H1 (cell line): ENCODE measurements around the gene C1orf56. TPM values are rescaled to one million over a fixed set of nuclear protein-coding genes. Genes with fewer than 3 reads are reported as not detected.

Experiments
- CTCF ChIA-PET: fragments of 300-600 bp; sonication (Branson Sonifier 250); formaldehyde crosslinking; loops from one replicate; lab custom pipeline; 2021; ENCODE audit not compliant: partially characterized antibody; lab: Charles Lee
- POLR2A ChIA-PET: fragments of 300-600 bp; sonication (Branson Sonifier 250); formaldehyde crosslinking; loops from one replicate; lab custom pipeline; 2021; ENCODE audit warnings: inconsistent platforms; ENCODE audit not compliant: partially characterized antibody; lab: Charles Lee
- DNase-seq, 2 experiments: peaks; one replicate each; pipeline versions ENCODE4 v3.0.0 to v3.0.0-alpha.2; 2010 to 2022; ENCODE audit warnings: low spot score in 2 of 2, low read depth in 1 of 2, mixed read lengths in 1 of 2
- FAIRE-seq: peaks from 2 replicates; lab custom pipeline; 2011; peaks lifted over from hg19 to GRCh38; lab: Jason Lieb, UNC
- H2AFZ ChIP-seq: 2 replicates; pipeline ENCODE4 v1.8.1; 2012; ENCODE audit warnings: low read length, inconsistent platforms
- H2AK5ac ChIP-seq: 2 replicates; pipeline ENCODE4 v1.6.1; 2013; ENCODE audit warnings: low read depth, low read length
- H2BK120ac ChIP-seq: replicated peaks from 2 replicates; pipeline ENCODE3; 2013; ENCODE audit warnings: low read depth, low read length, inconsistent platforms
- H2BK12ac ChIP-seq: 2 replicates; pipeline ENCODE4 v1.6.1; 2013; ENCODE audit warnings: low read depth, low read length
- H2BK15ac ChIP-seq: 2 replicates; pipeline ENCODE4 v1.6.1; 2013; ENCODE audit warnings: low read length
- H2BK20ac ChIP-seq: 2 replicates; pipeline ENCODE4 v1.6.1; 2013; ENCODE audit warnings: low read length
- H2BK5ac ChIP-seq: 2 replicates; pipeline ENCODE4 v1.6.1; 2013; ENCODE audit warnings: low read depth, low read length
- H3K14ac ChIP-seq: 2 replicates; pipeline ENCODE4 v1.6.1; 2013; ENCODE audit warnings: inconsistent platforms; ENCODE audit not compliant: insufficient read length
- H3K18ac ChIP-seq: 2 replicates; pipeline ENCODE4 v1.6.1; 2013; ENCODE audit warnings: low read length; ENCODE audit errors: extremely low read depth
- H3K23ac ChIP-seq: 2 replicates; pipeline ENCODE4 v1.6.1; 2013; ENCODE audit warnings: inconsistent platforms; ENCODE audit not compliant: insufficient read length
- H3K23me2 ChIP-seq: 2 replicates; pipeline ENCODE4 v1.6.1; 2013; ENCODE audit warnings: low read depth, low read length
- H3K27ac ChIP-seq: 2 replicates; pipeline ENCODE4 v1.6.1; 2011; ENCODE audit warnings: low read depth, low read length, inconsistent platforms
- H3K27me3 ChIP-seq, 4 experiments: replicated peaks in 1 of 4; 1 replicate in 1 of 4; 2 replicates in 3 of 4; pipeline versions ENCODE4 v1.6.1 to v1.8.1; 2011 to 2013; ENCODE audit warnings: low read length in 3 of 4, mild to moderate bottlenecking in 3 of 4, inconsistent platforms in 2 of 4, mixed read lengths in 2 of 4, moderate library complexity in 1 of 4; ENCODE audit not compliant: control insufficient read depth in 3 of 4, insufficient read depth in 3 of 4; ENCODE audit errors: extremely low read depth in 1 of 4
- H3K36me3 ChIP-seq, 4 experiments: 2 replicates each; pipeline versions ENCODE4 v1.6.1 to v1.8.1; 2011 to 2013; ENCODE audit warnings: mild to moderate bottlenecking in 4 of 4, low read length in 3 of 4, moderate library complexity in 2 of 4, control low read depth in 1 of 4, inconsistent platforms in 1 of 4; ENCODE audit not compliant: insufficient read depth in 4 of 4, control insufficient read depth in 2 of 4
- H3K4ac ChIP-seq: replicated peaks from 2 replicates; pipeline ENCODE3; 2013; ENCODE audit warnings: low read length, low read depth, mixed read lengths, inconsistent platforms; ENCODE audit not compliant: insufficient read length
- H3K4me1 ChIP-seq, 4 experiments: replicated peaks in 1 of 4; 1 replicate in 1 of 4; 2 replicates in 3 of 4; pipeline versions ENCODE4 v1.6.1 to v1.8.1; 2011 to 2013; ENCODE audit warnings: low read length in 3 of 4, inconsistent platforms in 2 of 4, mixed read lengths in 1 of 4; ENCODE audit not compliant: insufficient read depth in 4 of 4, control insufficient read depth in 3 of 4
- H3K4me2 ChIP-seq, 2 experiments: 2 replicates each; pipeline versions ENCODE4 v1.6.1 to v1.8.1; 2011 to 2013; ENCODE audit warnings: low read depth in 2 of 2, low read length in 2 of 2, control low read depth in 1 of 2, inconsistent platforms in 1 of 2, mild to moderate bottlenecking in 1 of 2; ENCODE audit not compliant: insufficient read depth in 1 of 2
- H3K4me3 ChIP-seq, 4 experiments: fragments of 200-600, 300-600 bp in 1 of 4; sonication (generic), shearing (Covaris generic), sonication (Bioruptor Twin) in 1 of 4; 2 replicates each; pipeline versions ENCODE4 v1.5.1 to v1.8.1; 2011 to 2016; ENCODE audit warnings: low read length in 4 of 4, low read depth in 3 of 4, control low read depth in 2 of 4, inconsistent platforms in 2 of 4, mild to moderate bottlenecking in 2 of 4, mixed read lengths in 1 of 4, moderate library complexity in 1 of 4; ENCODE audit not compliant: insufficient read depth in 2 of 4; ENCODE audit errors: extremely low read depth in 1 of 4
- H3K56ac ChIP-seq: replicated peaks from 2 replicates; pipeline ENCODE3; 2013; ENCODE audit warnings: low read depth, mild to moderate bottlenecking, mixed read lengths, low read length, inconsistent platforms; ENCODE audit not compliant: insufficient read length
- H3K79me1 ChIP-seq: 2 replicates; pipeline ENCODE4 v1.6.1; 2013; ENCODE audit warnings: low read depth, low read length, control low read depth
- H3K79me2 ChIP-seq, 2 experiments: 2 replicates each; pipeline versions ENCODE4 v1.6.1 to v1.8.1; 2012 to 2013; ENCODE audit warnings: low read length in 2 of 2, mild to moderate bottlenecking in 2 of 2, inconsistent platforms in 1 of 2; ENCODE audit not compliant: insufficient read depth in 2 of 2, control insufficient read depth in 1 of 2
- H3K9ac ChIP-seq, 4 experiments: replicated peaks in 1 of 4; 1 replicate in 1 of 4; 2 replicates in 3 of 4; pipeline versions ENCODE4 v1.6.1 to v1.8.1; 2011 to 2013; ENCODE audit warnings: low read depth in 3 of 4, low read length in 3 of 4, control low read depth in 2 of 4, mild to moderate bottlenecking in 2 of 4, moderate library complexity in 2 of 4, inconsistent platforms in 1 of 4; ENCODE audit errors: extremely low read depth in 1 of 4
- H3K9me3 ChIP-seq, 2 experiments: 2 replicates each; pipeline versions ENCODE4 v1.6.1 to v1.8.1; 2012 to 2013; ENCODE audit warnings: mild to moderate bottlenecking in 2 of 2, moderate library complexity in 2 of 2, control low read depth in 1 of 2, inconsistent platforms in 1 of 2, low read depth in 1 of 2, low read length in 1 of 2, mixed read lengths in 1 of 2; ENCODE audit not compliant: insufficient read depth in 2 of 2
- H4K20me1 ChIP-seq, 2 experiments: replicated peaks in 1 of 2; 2 replicates each; pipeline versions ENCODE3 to v1.8.1; 2011 to 2013; ENCODE audit warnings: inconsistent platforms in 2 of 2, low read length in 2 of 2, mild to moderate bottlenecking in 1 of 2; ENCODE audit not compliant: insufficient read depth in 2 of 2, control insufficient read depth in 1 of 2
- H4K5ac ChIP-seq: 2 replicates; pipeline ENCODE4 v1.6.1; 2013; ENCODE audit warnings: low read length, low read depth, mixed read lengths, inconsistent platforms; ENCODE audit not compliant: insufficient read length
- H4K8ac ChIP-seq: 2 replicates; pipeline ENCODE4 v1.8.0; 2013; ENCODE audit warnings: mild to moderate bottlenecking, moderate library complexity, low read length, inconsistent platforms; ENCODE audit not compliant: insufficient read depth; ENCODE audit errors: extremely low read depth
- H4K91ac ChIP-seq: replicated peaks from 2 replicates; pipeline ENCODE3; 2013; ENCODE audit warnings: low read length, mixed read lengths, inconsistent platforms; ENCODE audit not compliant: insufficient read length
- ASH2L ChIP-seq: fragments of 200-600, 300-600 bp; sonication (generic); IDR thresholded peaks from one replicate; pipeline ENCODE4 v1.7.1; 2017; ENCODE audit warnings: low read length
- CBX8 ChIP-seq: fragments of 300-800, 300-1000 bp; sonication (generic); IDR thresholded peaks from 2 replicates; pipeline ENCODE4 v1.7.1; 2016; ENCODE audit warnings: low read depth, low read length, borderline replicate concordance
- EZH2 ChIP-seq: fragments of 200-600 bp; sonication (generic); IDR thresholded peaks from 2 replicates; pipeline ENCODE4 v1.7.1; 2012; ENCODE audit warnings: low read depth, mild to moderate bottlenecking, moderate library complexity, low read length, inconsistent platforms; ENCODE audit not compliant: severe bottlenecking
- JUND ChIP-seq: IDR thresholded peaks from 2 replicates; pipeline ENCODE4 v1.6.1; 2011; ENCODE audit warnings: mild to moderate bottlenecking, improper control_type of control experiment, low read length
- MAX ChIP-seq: IDR thresholded peaks from 2 replicates; pipeline ENCODE4 v1.6.1; 2012; ENCODE audit warnings: inconsistent platforms
- RFX5 ChIP-seq: IDR thresholded peaks from 2 replicates; pipeline ENCODE4 v1.6.1; 2011; ENCODE audit warnings: low read depth, low read length, improper control_type of control experiment, borderline replicate concordance
- SP1 ChIP-seq: IDR thresholded peaks from 2 replicates; pipeline ENCODE4 v1.6.1; 2011; ENCODE audit warnings: low read depth, low read length
- SP2 ChIP-seq: IDR thresholded peaks from 2 replicates; pipeline ENCODE4 v1.6.1; 2012; ENCODE audit warnings: mild to moderate bottlenecking, low read length, inconsistent platforms
- TBP ChIP-seq: IDR thresholded peaks from 2 replicates; pipeline ENCODE4 v1.6.1; 2011; ENCODE audit warnings: low read depth, low read length, improper control_type of control experiment
- WGBS, 2 experiments: shearing (Covaris generic) in 1 of 2; methylation state at CpG; one replicate each; pipeline versions ENCODE4 v1.1.6 to v1.1.7; 2013 to 2015; ENCODE audit warnings: low lambda C conversion rate in 2 of 2, mixed read lengths in 2 of 2, inconsistent platforms in 1 of 2, low coverage in 1 of 2, missing lambda C conversion rate in 1 of 2; ENCODE audit not compliant: insufficient replicate concordance in 2 of 2, insufficient coverage in 1 of 2, insufficient read length in 1 of 2; ENCODE audit errors: extremely low coverage in 1 of 2, missing lambda C conversion rate in 1 of 2; 5-methylcytosine and 5-hydroxymethylcytosine counted together
- polyA plus RNA-seq, 7 experiments: library from polyadenylated mRNA; depleted of rRNA in 3 of 7; stranded (reverse) in 5 of 7; unstranded in 2 of 7; fragments of >200 nt in 5 of 7; fragments of 200-250 nt in 2 of 7; gene quantifications; 1 replicate in 5 of 7; 2 replicates in 1 of 7; 4 replicates in 1 of 7; pipeline versions ENCODE4 v1.2.1 to v1.2.3, GENCODE V29; 2011 to 2013; ENCODE audit warnings: missing spikeins in 2 of 7, mixed read lengths in 2 of 7
- total RNA-seq: library from RNA; stranded (reverse); fragmentation: NEBNext Ultra II Directional; extraction: Animal tissue kit (Norgen Biotek cat#: 25700); gene quantifications from 2 replicates; pipeline ENCODE4 v1.2.1, GENCODE V29; 2021
- TF ChIP-seq, protein P1 (sequence below): IDR thresholded peaks from 2 replicates; pipeline ENCODE4 v1.6.1; 2011; ENCODE audit warnings: low read depth, mild to moderate bottlenecking, low read length; ENCODE audit not compliant: insufficient read depth

The C1orf56 gene
- total and polyA plus RNA-seq, 2 of the 8 experiments (the other 6 are each of a cell fraction or from before 2014, with no cell fraction given), result 3.0 to 3.4 TPM

DNA sequence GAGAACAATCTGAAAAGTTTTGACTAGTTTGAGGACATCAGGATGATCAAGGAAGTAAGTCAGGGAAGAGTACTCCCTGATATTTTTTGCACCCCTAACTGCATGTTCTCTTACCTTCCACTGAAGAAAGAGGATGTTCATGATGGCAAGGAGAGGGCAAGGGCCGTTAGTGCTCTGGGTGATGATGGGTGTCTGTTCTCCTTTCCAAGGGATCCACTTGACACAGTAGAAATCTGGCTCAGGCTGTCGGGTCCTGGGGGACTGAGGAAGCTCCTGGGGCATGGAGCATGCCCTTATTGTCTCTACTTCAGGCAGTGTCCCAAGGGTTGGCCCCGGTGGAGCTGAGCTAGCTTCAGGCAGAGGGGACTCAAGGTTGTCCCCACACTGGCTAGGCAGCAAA is 45.5 kb upstream of the C1orf56 start:
- Histone ChIP-seq H3K4ac (no peak overlapping the region), H2BK20ac (no peak overlapping the region), H3K23me2 (peaks cover 3% of the 10 kb centered on the region; the same call in 1 of the 2 replicates), H3K79me2 (no peaks in the 10 kb centered on the region), H2BK12ac (no peak overlapping the region), H3K36me3 (peaks cover 0 to 7% (median 5%) of the 10 kb centered on the region in 4 experiments; a peak in 6 of 8 replicates)
- CTCF ChIA-PET, result interaction anchor here (1.1 to 7.8 kb wide), 3 partner anchors 8 to 20 kb away, joined by 4 to 142 read pairs (median 4); partner anchors contain the start of gene ANXA9
- FAIRE-seq, result no peak
- TF ChIP-seq SP2, result no peak
- no peak for TF ChIP-seq CBX8
- no peak for TF ChIP-seq ASH2L
- TF ChIP-seq SP1, result no peak
- TF ChIP-seq JUND, result no peak
- no peak for TF ChIP-seq MAX
- TF ChIP-seq RFX5, result no peak
- TF ChIP-seq, protein P1, sequence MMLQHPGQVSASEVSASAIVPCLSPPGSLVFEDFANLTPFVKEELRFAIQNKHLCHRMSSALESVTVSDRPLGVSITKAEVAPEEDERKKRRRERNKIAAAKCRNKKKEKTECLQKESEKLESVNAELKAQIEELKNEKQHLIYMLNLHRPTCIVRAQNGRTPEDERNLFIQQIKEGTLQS, result no peak
- no peak for TF ChIP-seq TBP
- no peak for TF ChIP-seq EZH2
- TF ChIP-seq, all 59 proteins: peak for 0
- Histone ChIP-seq H3K4me2 (no peak overlapping the region), H4K8ac (no peak overlapping the region), H3K56ac (no peak overlapping the region), H4K5ac (no peak overlapping the region), H3K18ac (no peak overlapping the region), H2BK5ac (no peak overlapping the region), H2BK15ac (no peak overlapping the region), H3K23ac (no peak overlapping the region), H3K9ac (no peak overlapping the region), H4K20me1 (no peaks in the 10 kb centered on the region), H3K9me3 (no peaks in the 10 kb centered on the region), H4K91ac (no peak overlapping the region), H3K27me3 (no peaks in the 10 kb centered on the region), H3K27ac (no peak overlapping the region), H2AFZ (no peak overlapping the region), H3K14ac (no peak overlapping the region), H2BK120ac (no peak overlapping the region), H3K4me1 (peaks cover 0 to 6% (median 4%) of the 10 kb centered on the region in 4 experiments; a peak in 4 of 7 replicates), H3K79me1 (no peaks in the 10 kb centered on the region), H3K4me3 (no peak overlapping the region), H2AK5ac (no peak overlapping the region)
- POLR2A ChIA-PET, result interaction anchor here (0.9 kb wide), 1 partner anchor 423 kb away, joined by 4 read pairs; no protein-coding TSS in a partner anchor
- DNase-seq, result no peak
- 95% methylated on average over 3 of the region's 3 CpGs; no CpG with 5 or more reads in 1 of the 2 experiments for WGBS, 2 experiments
